IMR-90 (cell line): Measurements from ENCODE around the gene ZNF549. TPM values are rescaled to one million over a fixed set of nuclear protein-coding genes. Genes with fewer than 3 reads are reported as not detected.

Experiments used
- ATAC-seq: fragments of 200-7000 bp; cut with Tn5 transposase; 2 replicates; pipeline ENCODE4 v1.9.1; 2020; ENCODE audit warnings: low read depth, mild to moderate bottlenecking, moderate library complexity
- BruUV-seq: library from RNA; stranded (reverse); fragments of 400-500 nt; replicated peaks from 2 replicates; lab custom pipeline; 2021; lab: Mats Ljungman, UMichigan
- CTCF ChIA-PET: fragments of 300-600 bp; formaldehyde crosslinking; extraction: SDS; loops from one replicate; lab custom pipeline; 2021; ENCODE audit warnings: antibody characterized with exemption; lab: Yijun Ruan, JAX
- POLR2A ChIA-PET: fragments of 300-600 bp; sonication (Branson Sonifier 250); formaldehyde crosslinking; loops from one replicate; lab custom pipeline; 2022; ENCODE audit warnings: antibody characterized with exemption; ENCODE audit not compliant: unreplicated experiment; lab: Charles Lee
- DNase-seq: peaks from one replicate; pipeline ENCODE4 v3.0.0; 2013
- H2AFZ ChIP-seq: replicated peaks from 2 replicates; pipeline ENCODE3; 2013; ENCODE audit warnings: low read length, mild to moderate bottlenecking; ENCODE audit not compliant: poor library complexity
- H2AK5ac ChIP-seq: 2 replicates; pipeline ENCODE4 v1.6.1; 2013; ENCODE audit warnings: low read depth, low read length, inconsistent platforms
- H2AK9ac ChIP-seq: replicated peaks from 2 replicates; pipeline ENCODE3; 2013; ENCODE audit warnings: mild to moderate bottlenecking, low read depth, low read length, moderate library complexity; ENCODE audit not compliant: poor library complexity
- H2BK120ac ChIP-seq: 2 replicates; pipeline ENCODE4 v1.6.1; 2013; ENCODE audit warnings: low read depth, low read length, inconsistent platforms
- H2BK15ac ChIP-seq: 3 replicates; pipeline ENCODE4 v1.6.1; 2013; ENCODE audit warnings: low read depth, low read length, inconsistent platforms
- H2BK20ac ChIP-seq: 2 replicates; pipeline ENCODE4 v1.6.1; 2013; ENCODE audit warnings: low read depth, mild to moderate bottlenecking, inconsistent platforms, low read length, moderate library complexity
- H2BK5ac ChIP-seq: 2 replicates; pipeline ENCODE4 v1.6.1; 2013; ENCODE audit warnings: mild to moderate bottlenecking, low read depth, low read length, inconsistent platforms; ENCODE audit not compliant: poor library complexity, severe bottlenecking
- H3K14ac ChIP-seq: replicated peaks from 2 replicates; pipeline ENCODE4 v1.6.1; 2013; ENCODE audit warnings: low read depth, low read length, inconsistent platforms
- H3K18ac ChIP-seq: 2 replicates; pipeline ENCODE4 v1.6.1; 2013; ENCODE audit warnings: low read depth, low read length, control low read depth
- H3K23ac ChIP-seq: 2 replicates; pipeline ENCODE4 v1.6.1; 2013; ENCODE audit warnings: low read depth, low read length, inconsistent platforms
- H3K27ac ChIP-seq: 2 replicates; pipeline ENCODE4 v1.5.1; 2013; ENCODE audit warnings: mild to moderate bottlenecking, control low read depth, low read length; ENCODE audit not compliant: insufficient read depth
- H3K27me3 ChIP-seq: 2 replicates; pipeline ENCODE4 v1.6.1; 2013; ENCODE audit warnings: low read length; ENCODE audit not compliant: control insufficient read depth, insufficient read depth
- H3K36me3 ChIP-seq: 2 replicates; pipeline ENCODE4 v1.6.1; 2013; ENCODE audit warnings: low read length, mixed read lengths; ENCODE audit not compliant: control insufficient read depth, insufficient read depth
- H3K4ac ChIP-seq: 2 replicates; pipeline ENCODE4 v1.6.1; 2013; ENCODE audit warnings: low read depth, low read length, inconsistent platforms
- H3K4me1 ChIP-seq: 2 replicates; pipeline ENCODE4 v1.6.1; 2013; ENCODE audit warnings: low read length, mixed read lengths; ENCODE audit not compliant: control insufficient read depth, insufficient read depth
- H3K4me2 ChIP-seq: 2 replicates; pipeline ENCODE4 v1.6.1; 2013; ENCODE audit warnings: low read depth, mild to moderate bottlenecking, control low read depth, low read length, moderate library complexity
- H3K4me3 ChIP-seq: 2 replicates; pipeline ENCODE4 v1.5.1; 2013; ENCODE audit warnings: low read depth, mild to moderate bottlenecking, control low read depth, low read length, moderate library complexity; ENCODE audit not compliant: insufficient read depth
- H3K56ac ChIP-seq: 2 replicates; pipeline ENCODE4 v1.6.1; 2013; ENCODE audit warnings: low read length, inconsistent platforms; ENCODE audit not compliant: insufficient read depth; ENCODE audit errors: extremely low read depth
- H3K79me1 ChIP-seq, 2 experiments: 2 replicates each; pipeline ENCODE4 v1.6.1; 2013; ENCODE audit warnings: low read length in 2 of 2, inconsistent platforms in 1 of 2, low read depth in 1 of 2
- H3K9ac ChIP-seq: 2 replicates; pipeline ENCODE4 v1.6.1; 2013; ENCODE audit warnings: low read depth, low read length, control low read depth
- H3K9me1 ChIP-seq: 2 replicates; pipeline ENCODE4 v1.6.1; 2013; ENCODE audit warnings: low read length, inconsistent platforms; ENCODE audit not compliant: insufficient read depth
- H3K9me3 ChIP-seq: 2 replicates; pipeline ENCODE4 v1.6.1; 2013; ENCODE audit warnings: low read length; ENCODE audit not compliant: control insufficient read depth, insufficient read depth
- H4K20me1 ChIP-seq: 2 replicates; pipeline ENCODE4 v1.6.1; 2013; ENCODE audit warnings: low read length, inconsistent platforms; ENCODE audit not compliant: insufficient read depth
- H4K5ac ChIP-seq: 2 replicates; pipeline ENCODE4 v1.6.1; 2013; ENCODE audit warnings: mild to moderate bottlenecking, low read depth, low read length, control low read depth
- H4K8ac ChIP-seq, 2 experiments: 2 replicates each; pipeline ENCODE4 v1.6.1; 2013; ENCODE audit warnings: low read depth in 2 of 2, low read length in 2 of 2, control low read depth in 1 of 2, inconsistent platforms in 1 of 2
- H4K91ac ChIP-seq: 2 replicates; pipeline ENCODE4 v1.6.1; 2013; ENCODE audit warnings: low read depth, low read length, inconsistent platforms; ENCODE audit not compliant: insufficient read depth
- MXI1 ChIP-seq: IDR thresholded peaks from 2 replicates; pipeline ENCODE4 v1.6.1; 2012; ENCODE audit warnings: low read depth, mild to moderate bottlenecking, low read length, moderate library complexity, borderline replicate concordance
- RAD21 ChIP-seq: IDR thresholded peaks from 2 replicates; pipeline ENCODE4 v1.6.1; 2012; ENCODE audit warnings: low read length, improper control_type of control experiment
- SMC3 ChIP-seq: fragments of 150-350 bp; IDR thresholded peaks from 2 replicates; pipeline ENCODE4 v1.6.1; 2016; ENCODE audit warnings: low read depth, mild to moderate bottlenecking, antibody characterized with exemption, low read length, moderate library complexity
- WGBS, 2 experiments: methylation state at CpG; one replicate each; pipeline versions ENCODE4 v1.1.5 to v1.1.7; 2013; ENCODE audit warnings: missing lambda C conversion rate in 2 of 2; ENCODE audit not compliant: insufficient read length in 1 of 2; ENCODE audit errors: extremely low coverage in 2 of 2; 5-methylcytosine and 5-hydroxymethylcytosine counted together
- dilution Hi-C: fragments of 300-500 bp; cut with HindIII; formaldehyde crosslinking; loops from one replicate; pipeline ENCODE4 v1.14.3; 2018; ENCODE audit warnings: low sequenced_read_pairs; ENCODE audit not compliant: unreplicated experiment
- in situ Hi-C: fragments of 300-500 bp; cut with MboI; formaldehyde crosslinking; loops from 3 replicates; pipeline ENCODE4 v1.14.3; 2019; ENCODE audit warnings: low sequenced_read_pairs, inconsistent platforms, mixed read lengths
- intact Hi-C: fragments of 100-400 bp; cut with micrococcal nuclease; formaldehyde crosslinking; loops from 2 replicates; pipeline ENCODE4 v1.10.0; 2022
- polyA plus RNA-seq, 3 experiments: library from polyadenylated mRNA; depleted of rRNA; stranded (reverse); fragments of >200 nt; gene quantifications; 2 replicates each; pipeline ENCODE4 v1.2.3, GENCODE V29; 2012; ENCODE audit warnings: low replicate concordance in 1 of 3
- total RNA-seq: library from RNA; depleted of rRNA; stranded (reverse); fragments of >200 nt; gene quantifications from 2 replicates; pipeline ENCODE4 v1.2.3, GENCODE V29; 2012
- TF ChIP-seq, protein P1 (sequence below): conservative IDR thresholded peaks from 2 replicates; pipeline ENCODE4 v1.5.1; 2012; ENCODE audit warnings: mild to moderate bottlenecking, low read depth, low read length, improper control_type of control experiment

ZNF549 gene
- total and polyA plus RNA-seq, 2 of the 4 experiments (the other 2 are of a cell fraction): 2.4 to 8.6 TPM

DNA sequence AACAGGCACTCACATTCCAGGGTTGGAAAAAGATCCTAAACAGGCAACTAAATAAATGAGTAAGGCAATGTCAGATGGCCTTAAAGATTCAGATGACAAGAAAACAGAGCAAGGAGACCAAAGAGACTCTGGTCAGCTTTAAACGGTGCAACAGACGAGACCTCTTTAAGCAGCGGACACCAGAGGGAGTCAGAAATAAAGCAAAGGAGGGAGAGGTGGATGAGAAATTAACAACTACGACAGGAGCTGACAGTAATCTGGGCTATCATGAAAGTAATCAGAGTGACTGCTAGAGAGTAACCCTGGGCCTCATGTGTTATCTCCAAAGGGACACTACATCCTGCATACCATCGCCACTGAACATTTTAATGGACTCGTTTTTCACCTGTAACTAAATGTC lies 31.4 kb downstream of the ZNF549 start:
- Histone ChIP-seq H3K18ac (no peak overlapping the region), H2BK120ac (no peak overlapping the region), H4K20me1 (no peaks in the 10 kb centered on the region), H4K5ac (no peak overlapping the region), H3K4ac (no peak overlapping the region), H2AK5ac (no peak overlapping the region), H3K27ac (no peak overlapping the region), H2BK5ac (no peak overlapping the region), H4K8ac (no peak overlapping the region), H2AFZ (no peak overlapping the region), H3K56ac (no peak overlapping the region), H3K79me1 (peaks cover 9 to 32% of the 10 kb centered on the region in 2 experiments; a peak in 3 of 4 replicates), H3K9ac (peak overlapping the region; percentile 91), H3K4me3 (peak overlapping the region; percentile 95), H3K4me1 (peaks cover 2% of the 10 kb centered on the region), H2BK20ac (no peak overlapping the region), H3K14ac (no peak overlapping the region), H2BK15ac (no peak overlapping the region), H3K9me3 (peaks cover 16% of the 10 kb centered on the region), H3K36me3 (peaks cover 24% of the 10 kb centered on the region), H2AK9ac (no peak overlapping the region), H4K91ac (no peak overlapping the region), H3K4me2 (peak overlapping the region; percentile 89), H3K23ac (peak overlapping the region; percentile 70; the same call in 1 of the 2 replicates), H3K9me1 (no peaks in the 10 kb centered on the region), H3K27me3 (no peaks in the 10 kb centered on the region)
- dilution Hi-C loops: no loop called here
- WGBS, 2 experiments: 17% methylated on average over 2 of the region's 6 CpGs; no CpG with 5 or more reads in 1 of the 2 experiments
- peak; percentile 31; the same call in 1 of the 2 replicates for TF ChIP-seq RAD21
- no peak for TF ChIP-seq MXI1
- TF ChIP-seq SMC3: peak; percentile 29; the same call in 1 of the 2 replicates
- TF ChIP-seq, protein P1, sequence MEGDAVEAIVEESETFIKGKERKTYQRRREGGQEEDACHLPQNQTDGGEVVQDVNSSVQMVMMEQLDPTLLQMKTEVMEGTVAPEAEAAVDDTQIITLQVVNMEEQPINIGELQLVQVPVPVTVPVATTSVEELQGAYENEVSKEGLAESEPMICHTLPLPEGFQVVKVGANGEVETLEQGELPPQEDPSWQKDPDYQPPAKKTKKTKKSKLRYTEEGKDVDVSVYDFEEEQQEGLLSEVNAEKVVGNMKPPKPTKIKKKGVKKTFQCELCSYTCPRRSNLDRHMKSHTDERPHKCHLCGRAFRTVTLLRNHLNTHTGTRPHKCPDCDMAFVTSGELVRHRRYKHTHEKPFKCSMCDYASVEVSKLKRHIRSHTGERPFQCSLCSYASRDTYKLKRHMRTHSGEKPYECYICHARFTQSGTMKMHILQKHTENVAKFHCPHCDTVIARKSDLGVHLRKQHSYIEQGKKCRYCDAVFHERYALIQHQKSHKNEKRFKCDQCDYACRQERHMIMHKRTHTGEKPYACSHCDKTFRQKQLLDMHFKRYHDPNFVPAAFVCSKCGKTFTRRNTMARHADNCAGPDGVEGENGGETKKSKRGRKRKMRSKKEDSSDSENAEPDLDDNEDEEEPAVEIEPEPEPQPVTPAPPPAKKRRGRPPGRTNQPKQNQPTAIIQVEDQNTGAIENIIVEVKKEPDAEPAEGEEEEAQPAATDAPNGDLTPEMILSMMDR: peak; percentile 28; the same call in 1 of the 2 replicates
- CTCF ChIA-PET: no interaction called here
- BruUV-seq: no TSS peak
- in situ Hi-C loops: no loop called here
- peak; percentile 35 for DNase-seq
- ATAC-seq: peak; percentile 4; the same call in 1 of the 2 replicates
- POLR2A ChIA-PET: interaction anchor here (0.7 kb wide), 1 partner anchor 56 kb away, joined by 3 read pairs; the partner anchor contains the start of gene ZNF134
- intact Hi-C loops: no loop called here
